Endothelial cell of hepatic sinusoid (primary cell): Measurements from ENCODE around the gene NAA15.
"Not testable (repeated sequence)": the region's sequence is repeated elsewhere in the genome, so short reads cannot be mapped to it uniquely, and the experiment has no call there.

Source experiments
- in situ Hi-C: cut with HindIII; loops from 2 replicates; pipeline ENCODE4 v1.10.0; 2017; ENCODE audit warnings: low sequenced_read_pairs

Gene NAA15

GRCh38 chr4:139301113-139301820 is at the start of gene NAA15:
Gene NAA15 (plus strand): TSS chr4:139301505. CDS start chr4:139301778, 273 bp downstream.
- in situ Hi-C loops = loop anchor here (5.0 kb wide), 1 partner anchor 74 kb away; no protein-coding TSS in a partner anchor

GRCh38 chr4:139253046-139253445 is 48.3 kb upstream of the NAA15 start:
- in situ Hi-C loops = no loop called here

- in situ Hi-C loops = no loop called here
These were observed 47.6 kb upstream of the NAA15 start for GRCh38 chr4:139253713-139254112.

- in situ Hi-C loops = not testable (repeated sequence)
These were observed 45.7 kb upstream of the NAA15 start for GRCh38 chr4:139255581-139255980.

- in situ Hi-C loops = no loop called here
These were observed 45.0 kb upstream of the NAA15 start for GRCh38 chr4:139256349-139256748.

- in situ Hi-C loops = no loop called here
These were observed 35.7 kb upstream of the NAA15 start for GRCh38 chr4:139265654-139266053.

GRCh38 chr4:139266208-139266582 is 35.1 kb upstream of the NAA15 start:
- in situ Hi-C loops = no loop called here

- in situ Hi-C loops = no loop called here
These were observed 34.6 kb upstream of the NAA15 start for GRCh38 chr4:139266583-139267257.

- in situ Hi-C loops = no loop called here
These were observed 34.0 kb upstream of the NAA15 start for GRCh38 chr4:139267301-139267700.

GRCh38 chr4:139273835-139274234 is 27.5 kb upstream of the NAA15 start:
- in situ Hi-C loops = no loop called here

- in situ Hi-C loops = no loop called here
These were observed 26.5 kb upstream of the NAA15 start for GRCh38 chr4:139274790-139275189.

- in situ Hi-C loops = no loop called here
These were observed 26.0 kb upstream of the NAA15 start for GRCh38 chr4:139275281-139275735.

GRCh38 chr4:139278485-139278884 is 22.8 kb upstream of the NAA15 start:
- in situ Hi-C loops = no loop called here

- in situ Hi-C loops = no loop called here
These were observed 22.2 kb upstream of the NAA15 start for GRCh38 chr4:139278912-139279759.

- in situ Hi-C loops = no loop called here
These were observed 21.3 kb upstream of the NAA15 start, which contains the start of gene MGARP for GRCh38 chr4:139279760-139280620. Gene MGARP (minus strand): TSS chr4:139280225. CDS start chr4:139280158, 67 bp downstream.

- in situ Hi-C loops = no loop called here
These were observed 19.1 kb upstream of the NAA15 start for GRCh38 chr4:139282065-139282720.

GRCh38 chr4:139282721-139283075 is 18.6 kb upstream of the NAA15 start:
- in situ Hi-C loops = no loop called here

- in situ Hi-C loops = no loop called here
These were observed 15.1 kb upstream of the NAA15 start for GRCh38 chr4:139286186-139286698.

- in situ Hi-C loops = no loop called here
These were observed 5.9 kb upstream of the NAA15 start for GRCh38 chr4:139295206-139295941.
